Testis (tissue), 3 donors: ENCODE measurements around the gene TUBAL3. TPM values are rescaled to one million over a fixed set of nuclear protein-coding genes. Genes with fewer than 3 reads are reported as not detected.
"Not testable (repeated sequence)": the region's sequence is repeated elsewhere in the genome, so short reads cannot be mapped to it uniquely, and the experiment has no call there.

Experiments
- DNase-seq: peaks from one replicate; pipeline ENCODE4 v3.0.0-alpha.2; 2019
- H3K27ac ChIP-seq, 2 donors: fragments of 200-600 bp; sonication (generic); one replicate each; pipeline ENCODE4 v1.5.1; 2019
- H3K27me3 ChIP-seq: fragments of 200-600 bp; sonication (generic); one replicate; pipeline ENCODE4 v1.5.1; 2019
- H3K36me3 ChIP-seq: fragments of 200-600 bp; sonication (generic); one replicate; pipeline ENCODE4 v1.5.1; 2017; ENCODE audit warnings: low read depth; ENCODE audit errors: missing control alignments
- H3K4me1 ChIP-seq: fragments of 200-600 bp; sonication (generic); one replicate; pipeline ENCODE4 v1.5.1; 2019
- H3K4me3 ChIP-seq, 2 donors: fragments of 200-600 bp; sonication (generic); one replicate each; pipeline ENCODE4 v1.5.1; 2017 to 2019
- H3K9me3 ChIP-seq: fragments of 200-600 bp; sonication (generic); one replicate; pipeline ENCODE4 v1.5.1; 2017
- POLR2A ChIP-seq: fragments of 450-650 bp; IDR thresholded peaks from one replicate; pipeline ENCODE4 v1.6.1; 2017; ENCODE audit warnings: antibody characterized with exemption, mild to moderate bottlenecking, moderate library complexity
- WGBS, 2 donors: methylation state at CpG; one replicate each; pipeline ENCODE4 v1.1.5; 2018; 5-methylcytosine and 5-hydroxymethylcytosine counted together
- intact Hi-C: fragments of 100-400 bp; cut with DNase I; formaldehyde crosslinking; loops from one replicate; pipeline ENCODE4 v1.15.1; 2023; ENCODE audit warnings: low total_unique reads
- polyA plus RNA-seq: library from polyadenylated mRNA; stranded (reverse); fragments of 350-450 nt; fragmentation: Illumina TruSeq; extraction: RNeasy Lipid Tissue Mini Kit (QIAGEN cat#74804); gene quantifications from one replicate; pipeline ENCODE4 v1.2.3, GENCODE V29; 2014; ENCODE audit warnings: low read depth, low replicate concordance; ENCODE audit not compliant: insufficient read depth
- total RNA-seq, 2 donors: library from RNA; depleted of rRNA; stranded (reverse); fragments of >200 nt; gene quantifications; one replicate each; pipeline ENCODE4 v1.2.3, GENCODE V29; 2016
- TF ChIP-seq, protein P1 (sequence below), 3 experiments: fragments of 450-650 bp in 2 of 3; fragments of 200-600 bp in 1 of 3; sonication (generic) in 1 of 3; IDR thresholded peaks; one replicate each; pipeline ENCODE4 v1.5.1; 2016 to 2019; ENCODE audit warnings: antibody characterized with exemption in 3 of 3, mild to moderate bottlenecking in 2 of 3, moderate library complexity in 1 of 3

Gene TUBAL3
- total and polyA plus RNA-seq, 3 donors from 2014 or later: 0.93 to 5.3 (median 2.5) TPM

DNA sequence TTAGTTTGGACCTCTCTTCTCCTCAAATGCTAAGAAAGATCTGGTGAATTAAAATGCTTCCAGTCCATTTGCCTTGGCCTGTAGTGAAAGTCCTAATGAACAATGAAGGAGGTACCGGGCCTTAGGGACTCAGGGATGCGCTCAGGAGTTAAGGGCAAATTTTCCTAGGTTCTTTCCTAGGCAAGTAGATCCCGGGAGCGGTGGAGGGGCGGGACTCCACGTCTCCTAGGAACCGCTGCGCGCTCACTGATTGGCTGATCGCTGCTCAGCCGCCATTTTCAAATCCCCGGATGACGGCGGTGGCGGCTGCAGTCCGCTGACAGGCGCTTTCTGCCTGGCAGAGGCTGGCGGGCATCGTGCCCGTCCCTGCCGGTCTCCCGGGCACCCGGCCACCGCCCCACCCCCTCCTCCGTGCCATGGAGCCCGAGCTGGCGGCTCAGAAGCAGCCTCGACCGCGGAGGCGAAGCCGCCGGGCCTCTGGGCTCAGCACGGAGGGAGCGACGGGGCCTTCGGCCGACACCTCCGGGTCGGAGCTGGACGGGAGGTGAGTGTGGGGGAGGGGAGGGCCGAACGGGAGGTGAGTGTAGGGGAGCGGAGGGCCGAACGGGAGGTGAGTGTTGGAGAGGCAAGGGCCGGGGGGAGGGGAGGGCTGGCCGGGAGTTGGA lies 7.8 kb upstream of the TUBAL3 start, which contains the start of gene NET1:
TSS of gene NET1 (plus strand) at position 281 of the 665 bp plus-strand sequence. CDS start at position 417, 136 bp downstream.
- Histone ChIP-seq H3K27me3 (no peaks in the 10 kb centered on the region), H3K4me3 (peak within 1 kb of the TSS; percentile 80 to 83), H3K27ac (peak within 1 kb of the TSS; percentile 78 to 80), H3K4me1 (peaks cover 6% of the 10 kb centered on the region), H3K36me3 (no peaks in the 10 kb centered on the region), H3K9me3 (no peaks in the 10 kb centered on the region)
- peak; percentile 95 for DNase-seq
- intact Hi-C loops: no loop called here
- 0% methylated on average over 19 to 40 of the region's 48 CpGs for WGBS, 2 donors
- TF ChIP-seq, protein P1, sequence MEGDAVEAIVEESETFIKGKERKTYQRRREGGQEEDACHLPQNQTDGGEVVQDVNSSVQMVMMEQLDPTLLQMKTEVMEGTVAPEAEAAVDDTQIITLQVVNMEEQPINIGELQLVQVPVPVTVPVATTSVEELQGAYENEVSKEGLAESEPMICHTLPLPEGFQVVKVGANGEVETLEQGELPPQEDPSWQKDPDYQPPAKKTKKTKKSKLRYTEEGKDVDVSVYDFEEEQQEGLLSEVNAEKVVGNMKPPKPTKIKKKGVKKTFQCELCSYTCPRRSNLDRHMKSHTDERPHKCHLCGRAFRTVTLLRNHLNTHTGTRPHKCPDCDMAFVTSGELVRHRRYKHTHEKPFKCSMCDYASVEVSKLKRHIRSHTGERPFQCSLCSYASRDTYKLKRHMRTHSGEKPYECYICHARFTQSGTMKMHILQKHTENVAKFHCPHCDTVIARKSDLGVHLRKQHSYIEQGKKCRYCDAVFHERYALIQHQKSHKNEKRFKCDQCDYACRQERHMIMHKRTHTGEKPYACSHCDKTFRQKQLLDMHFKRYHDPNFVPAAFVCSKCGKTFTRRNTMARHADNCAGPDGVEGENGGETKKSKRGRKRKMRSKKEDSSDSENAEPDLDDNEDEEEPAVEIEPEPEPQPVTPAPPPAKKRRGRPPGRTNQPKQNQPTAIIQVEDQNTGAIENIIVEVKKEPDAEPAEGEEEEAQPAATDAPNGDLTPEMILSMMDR (IDR thresholded peaks at IDR 0.05): no peak
- no peak for TF ChIP-seq POLR2A

DNA sequence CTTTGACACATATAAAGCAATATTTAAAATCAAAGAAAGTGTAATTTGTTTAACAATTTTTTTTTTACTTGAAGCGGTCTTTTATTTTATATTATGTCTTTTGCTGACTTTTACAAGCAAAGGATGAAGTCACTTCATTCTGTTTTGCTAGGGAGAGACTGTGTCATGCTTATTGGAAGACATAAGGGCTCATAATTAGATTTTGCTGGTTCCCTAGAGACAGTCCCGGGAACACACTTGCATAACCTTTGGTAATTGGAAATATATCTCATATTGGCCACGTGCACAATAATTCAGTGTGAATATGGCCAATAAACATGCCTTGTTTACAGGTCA lies 7.3 kb upstream of the TUBAL3 start:
- WGBS, 2 donors: 17 to 39% methylated on average over 3 of the region's 3 CpGs
- no peaks in the 10 kb centered on the region for H3K36me3 ChIP-seq
- peaks cover 6% of the 10 kb centered on the region for H3K4me1 ChIP-seq
- peak overlapping the region; percentile 80 to 83 for H3K4me3 ChIP-seq
- TF ChIP-seq, protein P1 (IDR thresholded peaks at IDR 0.05): no peak
- TF ChIP-seq POLR2A: no peak
- intact Hi-C loops: no loop called here
- no peaks in the 10 kb centered on the region for H3K9me3 ChIP-seq
- no peak overlapping the region for H3K27ac ChIP-seq
- no peak for DNase-seq
- no peaks in the 10 kb centered on the region for H3K27me3 ChIP-seq

DNA sequence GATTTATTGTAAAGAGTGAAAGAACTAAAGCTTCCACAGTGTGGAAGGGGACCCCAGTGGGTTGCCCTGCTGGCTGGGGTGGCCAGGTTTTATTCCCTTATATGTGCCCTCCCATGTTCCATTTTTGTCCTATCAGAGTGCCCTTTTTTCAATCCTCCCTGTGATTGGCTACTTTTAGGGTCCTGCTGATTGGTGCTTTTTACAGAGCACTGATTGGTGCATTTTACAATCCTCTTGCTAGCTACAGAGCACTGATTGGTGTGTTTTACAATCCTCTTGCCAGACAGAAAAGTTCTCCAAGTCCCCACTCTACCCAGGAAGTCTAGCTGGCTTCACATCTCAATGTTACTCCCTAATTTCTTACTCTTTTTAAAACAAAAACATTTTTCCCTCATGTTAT lies 6.2 kb upstream of the TUBAL3 start:
- H3K36me3 ChIP-seq, H3K4me1 ChIP-seq, intact Hi-C loops, H3K9me3 ChIP-seq, H3K27ac ChIP-seq, H3K4me3 ChIP-seq, H3K27me3 ChIP-seq, DNase-seq: not testable (repeated sequence)

DNA sequence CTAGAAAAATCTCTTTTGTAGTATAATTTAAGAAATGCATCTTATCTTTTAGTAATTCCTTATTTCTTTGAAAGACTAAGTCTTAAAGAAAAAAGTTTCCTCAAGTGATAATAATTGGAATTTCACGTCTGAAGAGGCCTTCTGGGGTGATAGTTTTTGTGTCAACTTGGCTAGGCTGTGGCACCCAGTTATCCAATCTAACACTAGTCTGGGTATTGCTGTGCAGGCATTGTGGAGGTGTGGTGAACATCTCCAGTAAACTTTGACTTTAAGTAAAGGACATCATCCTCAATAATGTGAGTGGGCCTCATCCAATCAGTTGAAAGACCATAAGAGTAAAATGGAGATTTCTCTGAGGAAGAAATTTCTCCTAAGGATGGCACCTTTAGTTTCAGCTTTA lies 2.3 kb upstream of the TUBAL3 start:
- Histone ChIP-seq H3K4me3 (no peak overlapping the region), H3K4me1 (no peaks in the 10 kb centered on the region), H3K9me3 (no peaks in the 10 kb centered on the region), H3K27me3 (no peaks in the 10 kb centered on the region), H3K27ac (no peak overlapping the region), H3K36me3 (no peaks in the 10 kb centered on the region)
- intact Hi-C loops: no loop called here
- 52 to 53% methylated on average over 1 of the region's 1 CpG for WGBS, 2 donors
- no peak for DNase-seq
- TF ChIP-seq, protein P1 (IDR thresholded peaks at IDR 0.05): no peak
- TF ChIP-seq POLR2A: no peak

DNA sequence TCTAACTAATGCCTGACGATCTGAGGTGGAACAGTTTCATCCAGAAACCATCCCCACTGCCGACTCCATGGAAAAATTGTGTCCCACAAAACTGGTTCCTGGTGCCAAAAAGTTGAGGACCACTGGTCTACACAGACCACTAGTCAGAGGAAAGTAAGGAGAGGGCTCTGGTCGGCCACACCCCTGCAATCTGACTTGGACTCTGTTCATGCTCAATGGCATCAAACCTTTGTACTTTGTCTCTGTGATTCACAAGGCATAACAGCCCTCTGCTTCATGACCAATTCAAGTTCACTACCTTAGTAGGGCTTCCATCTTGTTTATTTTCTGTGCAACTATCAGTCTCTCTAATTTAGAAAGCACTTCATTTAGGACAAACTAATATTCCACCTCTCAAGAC lies 1.8 kb downstream of the TUBAL3 start:
- WGBS, 2 donors: 94 to 97% methylated on average over 2 to 3 of the region's 3 CpGs
- Histone ChIP-seq H3K27ac (no peak overlapping the region), H3K36me3 (no peaks in the 10 kb centered on the region), H3K4me3 (no peak overlapping the region), H3K27me3 (no peaks in the 10 kb centered on the region), H3K4me1 (no peaks in the 10 kb centered on the region), H3K9me3 (no peaks in the 10 kb centered on the region)
- intact Hi-C loops: no loop called here
- DNase-seq: no peak
- TF ChIP-seq, protein P1 (IDR thresholded peaks at IDR 0.05): no peak
- no peak for TF ChIP-seq POLR2A
